ENCODE data around the gene FOLR2. TPM values are rescaled to one million over a fixed set of nuclear protein-coding genes. Genes with fewer than 3 reads are reported as not detected.

FOLR2 gene
- polyA plus RNA-seq, 1 donor (not counting 4 experiments of a cell fraction or from before 2014, with no cell fraction given), result not detected

- Histone ChIP-seq H3K79me2 (ENCODE audit: control insufficient read depth, insufficient read depth, low read length) (peaks cover 29% of the 10 kb centered on the region), H3K27me3 (ENCODE audit: control insufficient read depth, extremely low read depth, insufficient read depth, low read length) (no peaks in the 10 kb centered on the region), H2AFZ (ENCODE audit: control insufficient read depth, low read length) (no peak overlapping the region), H3K27ac (ENCODE audit: control insufficient read depth, insufficient read depth, low read length) (no peak overlapping the region), H3K4me3 (ENCODE audit: control insufficient read depth in 2 of 3, extremely low read depth in 1 of 3, insufficient read depth in 2 of 3, low read depth in 1 of 3, low read length in 3 of 3) (no peak overlapping the region), H3K4me1 (ENCODE audit: control insufficient read depth, extremely low read depth, insufficient read depth, low read length) (peaks cover 10% of the 10 kb centered on the region), H3K9ac (ENCODE audit: control insufficient read depth, extremely low read depth, insufficient read depth, low read length) (no peak overlapping the region), H3K9me3 (ENCODE audit: control insufficient read depth, low read depth, low read length) (no peaks in the 10 kb centered on the region), H3K36me3 (ENCODE audit: control insufficient read depth in 2 of 2, extremely low read depth in 1 of 2, insufficient read depth in 2 of 2, low read length in 2 of 2) (peaks cover 29 to 34% of the 10 kb centered on the region in 2 experiments), H3K9me1 (ENCODE audit: control insufficient read depth, extremely low read depth, insufficient read depth, low read length) (no peaks in the 10 kb centered on the region), H3K4me2 (ENCODE audit: control insufficient read depth, extremely low read depth, insufficient read depth, low read depth, low read length) (no peak overlapping the region), H4K20me1 (ENCODE audit: control insufficient read depth, extremely low read depth, insufficient read depth, low read length) (peaks cover 3% of the 10 kb centered on the region)
- no peak for DNase-seq (ENCODE audit: low read depth, low spot score)
- TF ChIP-seq CTCF (optimal IDR thresholded peaks at IDR 0.05 in 1 of 3, IDR thresholded peaks at IDR 0.05 in 1 of 3, conservative IDR thresholded peaks at IDR 0.05 in 1 of 3; ENCODE audit: extremely low read depth in 1 of 3, insufficient read depth in 2 of 3, low read length in 3 of 3) (no peak), EZH2 (IDR thresholded peaks at IDR 0.05; ENCODE audit: low read length) (no peak)
- FAIRE-seq, result no peak
- dilution Hi-C loops (cut with MboI; ENCODE audit: extremely low pct_ligation_motif_present, low sequenced_read_pairs), result no loop called here
Observed at GRCh38 chr11:72226701-72227100, 10.1 kb downstream of the FOLR2 start.

- TF ChIP-seq EZH2 (IDR thresholded peaks at IDR 0.05; ENCODE audit: low read length) (no peak), CTCF (optimal IDR thresholded peaks at IDR 0.05 in 1 of 3, IDR thresholded peaks at IDR 0.05 in 1 of 3, conservative IDR thresholded peaks at IDR 0.05 in 1 of 3; ENCODE audit: extremely low read depth in 1 of 3, insufficient read depth in 2 of 3, low read length in 3 of 3) (no peak)
- Histone ChIP-seq H4K20me1 (ENCODE audit: control insufficient read depth, extremely low read depth, insufficient read depth, low read length) (peaks cover 3% of the 10 kb centered on the region), H3K27ac (ENCODE audit: control insufficient read depth, insufficient read depth, low read length) (no peak overlapping the region), H3K4me3 (ENCODE audit: control insufficient read depth in 2 of 3, extremely low read depth in 1 of 3, insufficient read depth in 2 of 3, low read depth in 1 of 3, low read length in 3 of 3) (no peak overlapping the region), H3K9ac (ENCODE audit: control insufficient read depth, extremely low read depth, insufficient read depth, low read length) (no peak overlapping the region), H3K4me2 (ENCODE audit: control insufficient read depth, extremely low read depth, insufficient read depth, low read depth, low read length) (no peak overlapping the region), H3K9me1 (ENCODE audit: control insufficient read depth, extremely low read depth, insufficient read depth, low read length) (no peaks in the 10 kb centered on the region), H3K36me3 (ENCODE audit: control insufficient read depth in 2 of 2, extremely low read depth in 1 of 2, insufficient read depth in 2 of 2, low read length in 2 of 2) (peaks cover 35 to 42% of the 10 kb centered on the region in 2 experiments), H3K27me3 (ENCODE audit: control insufficient read depth, extremely low read depth, insufficient read depth, low read length) (no peaks in the 10 kb centered on the region), H3K4me1 (ENCODE audit: control insufficient read depth, extremely low read depth, insufficient read depth, low read length) (peaks cover 6% of the 10 kb centered on the region), H2AFZ (ENCODE audit: control insufficient read depth, low read length) (no peak overlapping the region), H3K9me3 (ENCODE audit: control insufficient read depth, low read depth, low read length) (no peaks in the 10 kb centered on the region), H3K79me2 (ENCODE audit: control insufficient read depth, insufficient read depth, low read length) (peaks cover 29% of the 10 kb centered on the region)
- DNase-seq (ENCODE audit: low read depth, low spot score), result no peak
- no peak for FAIRE-seq
- dilution Hi-C loops (cut with MboI; ENCODE audit: extremely low pct_ligation_motif_present, low sequenced_read_pairs), result no loop called here
Observed at GRCh38 chr11:72227316-72228228, 11.0 kb downstream of the FOLR2 start.

All from keratinocyte (primary cell).